ENCODE measurements around the gene FAM43B.
"Not testable (repeated sequence)": the region's sequence is repeated elsewhere in the genome, so short reads cannot be mapped to it uniquely, and the experiment has no call there.

- not testable (repeated sequence) for TF ChIP-seq POLR2A, CTCF, EP300 (IDR thresholded peaks at IDR 0.05)
These were observed 32.6 kb upstream of the FAM43B start for GRCh38 chr1:20519609-20520262.

Measured in tibial nerve (tissue), 4 donors.